ENCODE data around the gene KCNJ12.

DNA sequence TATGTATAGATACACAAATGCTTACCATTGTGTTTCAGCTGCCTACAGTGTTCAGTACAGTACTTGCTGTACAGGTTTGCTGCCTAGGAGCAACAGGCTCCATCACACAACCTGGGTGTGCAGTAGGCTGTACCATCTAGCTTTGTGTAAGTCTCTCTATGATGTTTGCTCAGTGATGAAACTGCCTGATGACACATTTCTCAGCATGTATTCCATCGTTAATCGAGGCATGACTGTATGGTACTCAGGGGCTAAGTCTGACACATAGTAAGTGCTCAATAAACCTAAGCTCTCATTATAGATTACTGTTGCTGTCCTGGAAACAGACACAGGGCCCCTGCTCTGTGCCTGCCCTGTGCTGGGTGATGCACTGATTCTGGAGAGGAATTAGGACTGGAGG is 18.1 kb downstream of the KCNJ12 start:
- TF ChIP-seq NFRKB (IDR thresholded peaks at IDR 0.05) (no peak), SUZ12 (IDR thresholded peaks at IDR 0.05) (no peak), L3MBTL2 (conservative IDR thresholded peaks at IDR 0.05) (no peak), SP1 (IDR thresholded peaks at IDR 0.05) (no peak), ELF4 (IDR thresholded peaks at IDR 0.05) (no peak), TARDBP (IDR thresholded peaks at IDR 0.05) (no peak)

All from HEK293T (cell line).